GM21717 (cell line): ENCODE results near the gene TM4SF18.

Source experiments
- ATAC-seq: cut with Tn5 transposase; IDR thresholded peaks from one replicate; pipeline ENCODE4 v1.9.1; 2021; ENCODE audit warnings: mild to moderate bottlenecking, moderate library complexity; ENCODE audit not compliant: unreplicated experiment

The TM4SF18 gene

DNA sequence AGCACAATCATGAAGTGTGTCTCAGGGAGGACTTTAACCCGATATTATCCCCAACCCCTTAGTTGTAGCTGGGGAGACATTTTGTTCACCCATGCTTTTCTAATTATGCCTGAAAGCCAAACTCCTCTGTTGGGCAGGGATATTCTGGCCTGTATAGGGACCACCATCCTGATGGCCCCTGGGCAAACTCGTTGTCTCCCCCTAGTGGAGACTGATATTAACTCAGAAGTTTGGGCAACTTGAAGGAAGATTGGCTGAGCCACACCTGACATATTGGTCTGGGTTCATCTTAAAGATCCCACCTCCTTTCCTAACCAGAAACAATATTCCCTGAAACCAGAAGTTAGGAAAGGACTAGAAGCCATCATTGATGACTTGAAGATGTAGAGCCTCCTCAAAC lies 42.3 kb downstream of the TM4SF18 start:
- ATAC-seq: peak; percentile 50

DNA sequence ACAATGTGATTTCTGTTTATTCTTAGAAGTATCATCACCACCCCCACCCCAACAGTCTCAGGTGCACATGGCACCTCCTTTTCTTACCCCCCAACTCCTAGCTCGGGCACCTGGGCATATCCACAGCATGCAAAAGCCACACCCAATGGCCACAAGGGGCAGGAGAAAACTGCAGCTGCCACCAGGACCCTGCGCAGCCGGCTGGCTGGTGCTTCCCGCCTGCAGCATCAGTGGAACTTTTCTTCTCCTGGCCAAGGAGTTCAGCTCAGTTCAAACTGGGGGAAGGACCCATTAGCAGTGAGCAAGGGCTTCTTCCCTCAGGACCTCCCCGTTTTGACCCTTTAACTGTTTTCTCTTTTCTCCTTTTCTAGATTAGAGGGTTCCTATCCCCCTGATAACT lies 44.8 kb downstream of the TM4SF18 start:
- ATAC-seq: no peak

DNA sequence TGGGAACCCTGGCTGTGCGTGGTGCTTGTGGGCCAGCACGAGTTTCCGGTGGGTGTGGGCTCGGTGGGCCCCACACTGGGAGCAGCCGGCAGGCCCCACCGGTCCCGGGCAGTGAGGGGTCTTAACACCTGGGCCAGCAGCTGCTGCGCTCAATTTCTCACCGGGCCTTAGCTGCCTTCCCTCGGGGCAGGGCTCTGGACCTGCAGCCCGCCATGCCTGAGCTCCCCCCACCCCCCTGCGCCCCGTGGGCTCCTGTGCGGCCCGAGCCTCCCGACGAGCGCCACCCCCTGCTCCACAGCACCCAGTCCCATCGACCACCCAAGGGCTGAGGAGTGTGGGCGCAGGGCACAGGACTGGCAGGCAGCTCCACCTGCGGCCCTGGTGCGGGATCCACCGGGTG lies 49.4 kb downstream of the TM4SF18 start:
- no peak for ATAC-seq

DNA sequence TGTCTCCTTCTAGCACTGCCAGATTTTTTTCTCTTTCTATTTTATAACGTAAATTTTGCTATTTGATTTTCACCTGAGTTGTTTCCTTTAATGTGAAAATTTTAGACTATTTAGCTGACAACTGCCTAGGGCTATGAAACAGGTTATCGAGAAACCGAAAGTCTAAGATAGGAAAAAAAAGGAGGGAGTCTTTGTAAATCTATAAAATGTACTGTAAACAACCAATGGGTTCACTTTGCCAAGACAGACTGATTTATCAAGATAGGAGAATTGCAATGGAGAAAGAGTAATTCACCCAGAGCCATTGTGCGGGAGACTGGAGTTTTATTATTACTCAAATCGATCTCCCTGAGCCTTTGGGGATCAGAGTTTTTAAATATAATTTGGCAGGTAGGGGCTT lies 50.0 kb downstream of the TM4SF18 start:
- ATAC-seq: no peak

DNA sequence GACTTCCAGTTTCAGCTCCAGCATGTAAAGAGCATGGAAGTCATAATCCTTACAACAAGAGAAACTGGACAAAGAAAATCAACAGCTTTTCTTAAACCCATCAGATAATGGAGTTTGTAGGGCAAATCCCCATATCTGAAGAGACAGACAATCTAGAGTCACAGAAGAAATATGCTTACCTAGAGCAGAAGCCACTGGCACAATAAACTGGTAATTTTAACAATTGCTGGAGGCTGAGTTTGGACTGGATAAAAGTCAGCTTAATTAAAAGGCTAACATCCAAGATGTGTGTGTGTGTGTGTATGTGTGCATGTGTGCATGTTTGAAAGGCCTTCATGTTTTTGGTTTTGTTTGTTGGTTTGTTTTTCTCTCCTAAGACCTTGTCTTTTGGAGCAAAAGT lies 50.6 kb downstream of the TM4SF18 start:
- ATAC-seq: no peak

DNA sequence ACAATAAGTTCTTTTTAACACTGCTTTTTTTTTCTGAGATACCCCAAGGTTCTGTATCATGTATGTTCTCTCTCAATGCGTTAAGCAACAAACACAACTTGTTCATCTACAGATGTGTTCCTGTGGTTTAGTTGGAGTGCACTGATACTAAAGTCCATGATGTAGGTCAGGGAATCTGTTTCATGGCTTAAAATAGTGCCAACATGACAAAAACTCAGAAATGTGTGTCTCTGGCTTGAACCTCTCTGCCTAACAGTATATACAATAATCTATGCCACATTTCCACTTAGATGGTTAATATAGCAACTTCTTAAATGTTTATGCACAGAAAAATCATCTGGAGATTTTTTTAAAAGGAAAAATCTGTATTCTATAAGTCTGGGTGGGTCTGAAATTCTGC lies 51.1 kb downstream of the TM4SF18 start:
- ATAC-seq: no peak

DNA sequence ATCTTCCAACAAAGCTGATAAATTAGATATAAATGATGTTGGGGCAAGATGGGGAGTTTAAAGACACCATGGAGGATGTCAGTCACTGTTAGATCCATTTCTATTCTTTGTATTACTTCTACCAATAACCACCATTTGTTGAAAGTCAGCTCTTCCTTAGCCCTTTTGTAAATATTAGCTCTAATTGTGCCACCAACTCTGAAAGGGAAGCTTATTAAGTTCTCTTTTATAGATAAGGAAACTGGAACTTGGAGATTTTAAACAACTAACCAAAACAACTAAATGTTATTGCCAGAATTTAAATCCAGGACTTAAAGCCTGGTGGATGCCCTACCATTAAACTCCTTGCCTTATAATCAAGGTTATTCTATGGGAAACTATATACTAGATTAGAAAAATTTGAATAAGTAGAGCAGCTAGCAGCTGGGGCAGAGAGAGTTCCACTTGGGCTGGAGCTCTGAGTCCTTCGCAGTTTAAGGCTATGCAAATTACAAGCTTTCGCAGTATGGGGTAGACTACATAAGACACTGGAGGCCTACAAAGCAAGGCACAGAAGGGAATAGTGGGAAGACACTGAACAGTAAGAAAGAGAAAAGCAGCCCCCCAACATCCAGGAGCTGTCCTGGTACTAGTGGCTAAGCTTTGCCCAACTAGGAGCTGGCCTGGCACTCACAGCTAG lies 52.6 kb downstream of the TM4SF18 start:
- no peak for ATAC-seq

DNA sequence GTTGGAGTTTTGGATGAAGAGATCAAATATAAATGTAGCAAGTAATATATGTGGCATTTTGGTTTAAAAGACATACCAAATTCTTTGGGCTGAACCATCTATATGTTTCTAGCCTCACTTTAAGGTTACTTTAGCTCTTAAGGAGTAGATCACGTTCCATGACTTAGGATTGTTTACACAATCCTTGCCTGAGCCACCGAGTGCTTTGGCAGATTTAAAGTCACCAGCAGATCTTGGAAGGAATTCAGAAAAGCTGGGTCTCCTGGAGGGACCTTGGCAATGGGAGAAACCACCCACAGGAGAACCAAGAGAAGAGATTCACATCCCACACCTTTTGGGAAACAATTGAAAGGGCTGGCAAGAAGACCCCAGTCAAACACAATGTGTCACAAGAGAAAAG lies 54.5 kb downstream of the TM4SF18 start:
- ATAC-seq: no peak

DNA sequence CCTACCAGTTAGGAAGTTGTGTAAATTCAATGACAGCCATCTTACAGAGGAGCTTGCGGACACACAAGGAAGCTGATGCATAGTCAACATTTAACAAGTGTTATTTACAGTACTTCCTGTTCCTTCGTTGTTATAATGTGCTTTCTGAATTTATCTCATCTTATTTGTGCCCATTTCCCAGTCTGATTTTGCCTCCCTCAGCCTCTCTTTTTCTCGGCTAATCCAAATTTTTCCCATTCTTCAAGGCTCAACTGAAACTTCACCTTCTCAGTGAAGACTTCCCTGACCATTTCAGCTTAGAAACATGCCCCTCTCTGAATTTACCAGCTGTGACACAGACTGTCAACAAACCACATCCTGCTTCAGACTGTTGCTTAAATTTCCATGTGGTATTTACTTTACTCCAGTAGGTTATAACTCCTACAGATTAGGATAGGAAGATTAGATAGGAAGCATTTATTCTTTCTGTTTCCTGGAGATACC lies 56.1 kb downstream of the TM4SF18 start:
- ATAC-seq: peak; percentile 81

DNA sequence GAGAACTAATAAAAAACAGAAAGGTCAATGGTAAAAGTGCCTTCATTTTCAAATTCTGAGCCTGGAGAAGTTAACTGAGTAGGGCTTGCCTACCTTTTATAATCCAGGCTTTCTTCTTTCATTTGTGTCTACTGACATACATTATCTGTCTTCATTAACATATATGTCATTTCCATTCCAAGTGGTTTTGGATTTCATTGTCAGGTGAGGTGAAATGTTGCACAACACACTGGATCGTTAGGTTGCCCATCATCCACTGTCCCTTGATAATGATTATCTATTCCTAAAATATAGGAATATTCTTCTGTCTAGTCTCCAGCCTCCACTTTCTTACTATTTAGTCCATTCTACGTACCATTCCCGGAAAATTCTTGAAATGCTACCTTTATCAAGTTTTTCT lies 56.8 kb downstream of the TM4SF18 start:
- no peak for ATAC-seq

DNA sequence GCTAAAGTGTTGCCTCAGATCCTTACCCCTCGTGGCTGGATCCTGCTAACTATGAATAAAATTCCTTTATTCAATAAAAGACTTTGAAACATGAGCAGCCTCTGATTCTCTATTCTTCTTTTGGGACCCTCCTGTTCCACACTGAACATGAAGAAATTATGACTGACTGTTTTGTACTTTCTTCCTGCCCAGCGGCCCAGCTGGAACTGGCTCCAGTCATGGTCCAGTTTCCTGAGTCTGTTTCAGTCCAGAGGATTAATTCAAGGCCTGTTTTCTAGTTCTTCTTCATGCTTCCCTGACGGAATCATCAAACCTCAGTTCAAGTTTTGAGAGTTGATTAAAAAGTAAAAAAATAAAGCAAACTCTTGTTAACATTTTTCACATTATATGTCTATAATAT lies 59.2 kb downstream of the TM4SF18 start:
- no peak for ATAC-seq

DNA sequence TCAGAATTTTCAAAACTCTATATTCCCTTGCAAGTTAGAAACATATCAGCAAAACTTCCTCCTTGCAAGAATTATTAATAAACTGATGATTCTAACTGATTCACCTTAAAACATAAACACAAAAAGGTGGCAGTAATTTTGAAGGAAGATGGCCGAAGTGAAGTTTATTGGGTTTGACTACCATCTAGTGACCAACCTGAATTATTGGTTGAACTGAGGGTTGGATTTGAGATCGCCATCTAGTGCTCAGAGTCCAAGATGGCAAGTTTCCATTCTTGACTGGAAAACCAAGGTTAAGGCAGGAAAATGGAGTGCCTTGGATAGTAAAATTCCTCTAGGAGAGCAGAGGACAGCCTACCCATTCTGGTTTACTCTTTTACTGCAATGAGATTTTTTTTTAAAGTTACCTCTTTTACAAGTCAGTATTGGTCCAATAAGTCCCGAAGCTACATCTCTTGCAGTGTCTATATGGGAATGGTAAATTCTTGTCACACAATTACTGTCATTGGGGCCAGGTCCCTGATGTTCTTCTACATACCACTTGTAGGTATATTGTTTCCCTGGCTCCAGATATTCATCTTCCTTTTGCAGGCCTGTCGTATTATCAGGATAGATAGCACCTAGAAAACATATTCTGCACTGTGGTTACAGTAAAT lies 60.2 kb downstream of the TM4SF18 start:
- ATAC-seq: peak; percentile 76

DNA sequence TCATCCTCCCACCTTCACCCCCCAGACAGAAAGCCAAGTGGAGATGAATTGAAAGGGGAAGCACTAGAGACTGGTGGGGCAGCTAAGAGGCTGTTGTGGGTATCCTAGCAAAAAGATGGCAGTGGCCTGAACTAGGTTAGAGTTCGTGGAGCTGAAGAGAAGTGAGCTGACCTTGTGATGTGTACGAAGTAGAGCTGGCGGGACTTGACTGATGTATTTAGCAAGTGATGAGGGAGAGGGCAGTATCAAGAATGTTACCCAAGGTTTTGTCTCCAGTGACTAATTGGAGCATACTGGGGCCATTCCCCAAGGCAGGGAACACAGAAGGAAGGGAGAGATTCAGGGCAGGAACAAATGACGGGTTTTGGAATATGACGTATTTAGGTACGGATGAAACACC lies 61.8 kb downstream of the TM4SF18 start:
- ATAC-seq: no peak

DNA sequence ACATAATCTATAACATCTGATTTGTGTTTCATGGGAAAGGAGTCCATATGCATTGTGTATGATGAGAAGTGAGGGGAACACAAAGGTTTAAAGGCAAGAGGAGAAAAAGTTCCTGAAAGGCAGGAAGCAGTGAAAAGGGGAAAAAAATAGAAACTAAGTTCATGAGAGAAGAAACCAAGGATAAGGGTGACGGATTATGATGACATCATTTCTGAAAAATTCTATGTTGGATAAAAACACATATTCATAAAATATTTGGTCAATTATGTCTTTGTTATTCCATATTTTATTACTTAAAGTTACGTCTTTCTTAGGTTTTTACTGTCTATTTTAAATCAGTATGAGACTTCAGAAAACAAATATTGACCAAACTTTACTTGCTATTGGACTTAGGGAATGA lies 63.3 kb downstream of the TM4SF18 start:
- ATAC-seq: no peak

DNA sequence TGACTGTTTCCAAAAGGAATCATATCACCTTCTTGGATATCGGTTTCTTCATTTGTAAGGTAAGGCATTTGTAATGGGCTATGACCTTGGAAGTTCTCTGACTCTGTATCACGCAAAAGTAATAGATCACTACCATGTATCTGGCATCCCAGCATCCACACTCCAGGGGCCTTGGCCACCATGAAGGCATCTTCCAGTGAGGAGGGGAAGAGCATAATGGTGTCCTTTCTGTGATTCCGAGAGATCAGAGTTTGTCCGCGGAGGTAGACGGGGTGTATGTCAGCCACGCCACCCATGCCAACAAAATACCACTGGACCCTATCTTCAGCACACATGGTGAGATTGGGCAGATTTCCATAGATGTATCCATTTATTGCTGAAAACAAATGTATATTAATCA lies 63.7 kb downstream of the TM4SF18 start:
- no peak for ATAC-seq
